ENCODE results near the gene MTG1.

GRCh38 chr10:133391761-133392518 is 2.0 kb upstream of the MTG1 start:
- no peak for TF ChIP-seq CTCF (conservative IDR thresholded peaks at IDR 0.05)
- no peak for TF ChIP-seq ZFX (IDR thresholded peaks at IDR 0.05)
